Mesothelial cell of epicardium (in vitro differentiated cells): ENCODE measurements around the gene SLC9A5. TPM values are rescaled to one million over a fixed set of nuclear protein-coding genes. Genes with fewer than 3 reads are reported as not detected.

ENCODE experiments used
- DNase-seq, 2 experiments: peaks; one replicate each; pipeline ENCODE4 v3.0.0; 2021; ENCODE audit warnings: low spot score in 2 of 2; ENCODE audit not compliant: unreplicated experiment in 2 of 2
- H3K27ac Mint-ChIP-seq: 2 replicates; pipeline ENCODE4 v1.8.0; 2021; ENCODE audit warnings: mixed read lengths
- H3K27me3 Mint-ChIP-seq: 2 replicates; pipeline ENCODE4 v1.8.0; 2021; ENCODE audit warnings: low read depth, mixed read lengths
- H3K36me3 Mint-ChIP-seq: 2 replicates; pipeline ENCODE4 v1.8.0; 2021; ENCODE audit warnings: mixed read lengths
- H3K4me1 Mint-ChIP-seq: 2 replicates; pipeline ENCODE4 v1.8.0; 2021; ENCODE audit warnings: mixed read lengths
- H3K4me3 Mint-ChIP-seq: 2 replicates; pipeline ENCODE4 v1.8.0; 2021; ENCODE audit warnings: mild to moderate bottlenecking, moderate library complexity, mixed read lengths
- H3K9me3 Mint-ChIP-seq: 2 replicates; pipeline ENCODE4 v1.8.0; 2021; ENCODE audit warnings: mixed read lengths
- total RNA-seq: library from RNA; stranded (reverse); gene quantifications from 3 replicates; pipeline ENCODE4 v1.2.1, GENCODE V29; 2021
- TF ChIP-seq, protein P1 (sequence below): fragments of 200-600 bp; sonication (generic); IDR thresholded peaks from one replicate; pipeline ENCODE4 v1.5.0; 2021; ENCODE audit warnings: antibody characterized with exemption; ENCODE audit not compliant: unreplicated experiment

Gene SLC9A5
- total RNA-seq, 1 donor from 2014 or later, result 3.5 TPM

GRCh38 chr16:67201411-67202345, 47.1 kb upstream of the SLC9A5 start:
- Mint-ChIP-seq H3K36me3 (peaks cover 3% of the 10 kb centered on the region), H3K4me3 (no peak overlapping the region), H3K27ac (no peak overlapping the region), H3K4me1 (peaks cover 6% of the 10 kb centered on the region), H3K9me3 (no peaks in the 10 kb centered on the region), H3K27me3 (peaks cover 5% of the 10 kb centered on the region)
- DNase-seq, result no peak
- TF ChIP-seq, protein P1, sequence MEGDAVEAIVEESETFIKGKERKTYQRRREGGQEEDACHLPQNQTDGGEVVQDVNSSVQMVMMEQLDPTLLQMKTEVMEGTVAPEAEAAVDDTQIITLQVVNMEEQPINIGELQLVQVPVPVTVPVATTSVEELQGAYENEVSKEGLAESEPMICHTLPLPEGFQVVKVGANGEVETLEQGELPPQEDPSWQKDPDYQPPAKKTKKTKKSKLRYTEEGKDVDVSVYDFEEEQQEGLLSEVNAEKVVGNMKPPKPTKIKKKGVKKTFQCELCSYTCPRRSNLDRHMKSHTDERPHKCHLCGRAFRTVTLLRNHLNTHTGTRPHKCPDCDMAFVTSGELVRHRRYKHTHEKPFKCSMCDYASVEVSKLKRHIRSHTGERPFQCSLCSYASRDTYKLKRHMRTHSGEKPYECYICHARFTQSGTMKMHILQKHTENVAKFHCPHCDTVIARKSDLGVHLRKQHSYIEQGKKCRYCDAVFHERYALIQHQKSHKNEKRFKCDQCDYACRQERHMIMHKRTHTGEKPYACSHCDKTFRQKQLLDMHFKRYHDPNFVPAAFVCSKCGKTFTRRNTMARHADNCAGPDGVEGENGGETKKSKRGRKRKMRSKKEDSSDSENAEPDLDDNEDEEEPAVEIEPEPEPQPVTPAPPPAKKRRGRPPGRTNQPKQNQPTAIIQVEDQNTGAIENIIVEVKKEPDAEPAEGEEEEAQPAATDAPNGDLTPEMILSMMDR, result no peak

DNA sequence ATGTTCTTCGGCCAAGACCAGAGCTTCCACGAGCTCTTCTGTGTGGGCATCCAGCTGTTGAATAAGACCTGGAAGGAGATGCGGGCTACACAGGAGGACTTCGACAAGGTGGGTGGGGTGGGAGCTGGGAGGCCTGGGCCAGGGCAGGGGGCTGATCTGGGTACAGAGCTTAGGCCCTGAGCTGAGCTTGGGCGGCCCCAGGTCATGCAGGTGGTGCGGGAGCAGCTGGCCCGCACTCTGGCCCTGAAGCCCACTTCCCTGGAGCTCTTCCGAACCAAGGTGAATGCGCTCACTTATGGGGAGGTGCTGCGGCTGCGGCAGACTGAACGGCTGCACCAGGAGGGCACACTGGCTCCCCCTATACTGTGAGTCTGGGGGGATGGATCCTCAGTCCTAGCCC, 46.4 kb upstream of the SLC9A5 start:
- peaks cover 5% of the 10 kb centered on the region for H3K27me3 Mint-ChIP-seq
- H3K27ac Mint-ChIP-seq, result no peak overlapping the region
- peaks cover 6% of the 10 kb centered on the region for H3K4me1 Mint-ChIP-seq
- TF ChIP-seq, protein P1, result no peak
- no peaks in the 10 kb centered on the region for H3K36me3 Mint-ChIP-seq
- no peaks in the 10 kb centered on the region for H3K9me3 Mint-ChIP-seq
- no peak overlapping the region for H3K4me3 Mint-ChIP-seq
- DNase-seq, result no peak

GRCh38 chr16:67202956-67203493, 45.8 kb upstream of the SLC9A5 start:
- DNase-seq, result no peak
- Mint-ChIP-seq H3K36me3 (no peaks in the 10 kb centered on the region), H3K4me1 (peaks cover 6% of the 10 kb centered on the region), H3K27me3 (peaks cover 5% of the 10 kb centered on the region), H3K9me3 (no peaks in the 10 kb centered on the region), H3K4me3 (no peak overlapping the region), H3K27ac (no peak overlapping the region)
- TF ChIP-seq, protein P1, result no peak

DNA sequence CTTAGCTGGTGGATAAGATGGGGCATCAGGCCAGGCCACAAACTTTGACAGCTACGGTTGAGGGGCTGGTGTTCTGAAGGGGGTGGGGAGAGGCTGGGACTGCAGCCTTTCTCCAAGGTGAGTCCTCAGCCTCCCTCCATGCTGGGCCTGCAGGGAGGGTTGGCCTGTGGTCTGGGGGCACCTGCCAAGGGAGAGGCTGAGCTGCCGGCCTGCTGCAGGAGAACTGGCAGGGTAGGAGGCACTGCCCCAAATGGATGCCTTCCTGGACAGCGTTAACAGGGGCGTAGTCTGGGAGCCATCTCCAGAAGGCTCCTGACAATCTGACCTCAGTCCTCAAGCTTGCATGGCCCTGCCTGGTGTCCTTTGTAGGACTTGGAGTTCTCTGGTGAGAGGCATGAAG, 44.7 kb upstream of the SLC9A5 start:
- peaks cover 6% of the 10 kb centered on the region for H3K4me1 Mint-ChIP-seq
- H3K36me3 Mint-ChIP-seq, result no peaks in the 10 kb centered on the region
- DNase-seq, result no peak
- peaks cover 5% of the 10 kb centered on the region for H3K27me3 Mint-ChIP-seq
- no peak overlapping the region for H3K4me3 Mint-ChIP-seq
- H3K9me3 Mint-ChIP-seq, result no peaks in the 10 kb centered on the region
- H3K27ac Mint-ChIP-seq, result no peak overlapping the region
- TF ChIP-seq, protein P1, result no peak

DNA sequence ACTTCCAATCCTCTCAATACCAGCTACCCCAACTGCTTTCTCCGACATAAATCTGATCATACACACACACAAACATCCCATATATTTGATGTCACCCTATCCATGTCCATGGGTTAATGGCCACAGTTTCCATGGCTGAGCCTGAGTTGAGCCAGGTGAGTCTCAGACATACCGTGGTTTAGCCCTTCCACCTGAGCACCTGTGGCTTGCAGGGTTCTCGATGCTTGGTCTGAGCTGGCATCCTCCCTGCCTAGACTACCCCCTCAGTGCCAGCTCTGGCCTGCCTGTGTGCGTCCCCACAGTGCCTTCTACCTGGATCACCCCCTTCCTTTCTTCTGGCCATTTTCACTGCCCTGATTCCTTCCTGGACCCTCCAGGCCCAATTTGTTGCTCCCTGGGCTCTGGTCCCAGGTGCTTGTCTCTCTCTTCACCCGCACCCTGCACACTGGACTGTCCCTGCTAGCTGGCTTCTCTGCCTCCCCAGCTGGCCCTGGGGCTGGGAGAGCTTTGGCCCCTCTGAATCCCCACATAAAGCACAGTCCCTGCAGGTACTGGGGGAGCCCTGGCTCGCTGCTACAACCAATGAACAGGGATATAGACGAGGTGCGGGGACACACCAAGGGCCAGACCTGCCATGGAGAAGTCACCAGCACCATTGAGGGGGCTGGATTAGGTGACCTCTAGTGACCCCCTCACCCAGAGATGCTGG, 42.5 kb upstream of the SLC9A5 start:
- no peaks in the 10 kb centered on the region for H3K36me3 Mint-ChIP-seq
- DNase-seq, result no peak
- H3K27me3 Mint-ChIP-seq, result no peaks in the 10 kb centered on the region
- H3K9me3 Mint-ChIP-seq, result no peaks in the 10 kb centered on the region
- no peak overlapping the region for H3K27ac Mint-ChIP-seq
- H3K4me1 Mint-ChIP-seq, result no peaks in the 10 kb centered on the region
- no peak overlapping the region for H3K4me3 Mint-ChIP-seq
- TF ChIP-seq, protein P1, result no peak
